ENCODE data around the gene MCF2L.

MCF2L gene

DNA sequence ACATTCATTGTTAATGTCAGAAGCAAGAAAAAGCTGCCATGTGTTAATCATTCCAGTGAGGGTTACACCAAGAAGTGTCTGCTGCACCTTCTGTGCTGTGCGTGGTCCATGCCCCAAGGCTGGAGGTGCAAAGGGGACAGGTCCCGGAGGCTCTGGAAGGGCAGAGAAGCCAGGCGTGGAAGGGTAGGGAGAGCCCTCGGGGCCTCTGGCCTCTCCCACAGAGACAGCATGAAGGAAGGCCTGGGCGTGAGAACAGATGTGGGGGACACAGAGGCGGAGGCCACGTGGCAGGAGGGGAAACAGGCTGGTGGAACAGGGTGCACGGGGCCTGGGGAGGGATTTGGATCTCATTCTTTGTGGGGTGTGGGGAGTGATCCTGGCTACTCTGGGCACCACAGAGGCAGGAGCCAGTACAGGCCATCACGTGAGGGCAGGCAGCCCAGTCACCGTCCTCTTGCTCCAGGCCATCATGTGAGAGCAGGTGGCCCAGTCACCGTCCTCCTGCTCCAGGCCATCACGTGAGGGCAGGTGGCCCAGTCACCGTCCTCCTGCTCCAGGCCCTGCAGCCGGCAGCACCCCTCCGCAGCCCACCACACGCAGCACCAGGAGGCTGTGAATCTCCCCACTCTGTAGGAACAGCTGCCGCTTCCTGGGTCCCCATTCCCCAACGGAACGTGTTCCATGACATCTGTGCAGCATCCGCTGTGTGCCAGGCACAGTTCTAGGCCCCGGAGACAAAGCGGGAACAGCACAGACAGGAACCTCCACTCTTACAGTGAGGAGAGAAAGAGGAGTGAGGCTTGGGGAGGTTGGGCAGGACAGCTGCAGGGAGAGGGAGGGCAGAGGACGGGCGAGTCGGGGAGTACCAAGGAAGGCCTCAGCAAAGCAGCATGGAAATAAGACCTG is 126.4 kb downstream of the MCF2L start:
- peaks cover 5% of the 10 kb centered on the region for H3K27me3 ChIP-seq (ENCODE audit: insufficient read depth, poor library complexity, severe bottlenecking)
- no peak for DNase-seq (ENCODE audit: low read depth in 1 of 2, low spot score in 1 of 2)
- no peak for TF ChIP-seq REST (IDR thresholded peaks at IDR 0.05; ENCODE audit: insufficient replicate concordance, low read depth)
- no peak for TF ChIP-seq CTCF (IDR thresholded peaks at IDR 0.05; ENCODE audit: insufficient read depth, low read length)
- no peak for TF ChIP-seq POLR2AphosphoS5 (IDR thresholded peaks at IDR 0.05; ENCODE audit: low read depth)
- no peak for TF ChIP-seq GABPA (IDR thresholded peaks at IDR 0.05; ENCODE audit: low read depth)
- TF ChIP-seq SPI1 (IDR thresholded peaks at IDR 0.05; ENCODE audit: borderline replicate concordance, low read depth): no peak
- H3K27ac ChIP-seq (replicated peaks): no peak overlapping the region
- no peak overlapping the region for H3K4me3 ChIP-seq (replicated peaks; ENCODE audit: insufficient read depth, low read length)

GRCh38 chr13:113096052-113096744 is 127.2 kb downstream of the MCF2L start:
- no peak for DNase-seq (ENCODE audit: low read depth in 1 of 2, low spot score in 1 of 2)
- no peak for TF ChIP-seq SPI1 (IDR thresholded peaks at IDR 0.05; ENCODE audit: borderline replicate concordance, low read depth)
- no peak for TF ChIP-seq POLR2AphosphoS5 (IDR thresholded peaks at IDR 0.05; ENCODE audit: low read depth)
- no peak for TF ChIP-seq GABPA (IDR thresholded peaks at IDR 0.05; ENCODE audit: low read depth)
- TF ChIP-seq CTCF (IDR thresholded peaks at IDR 0.05; ENCODE audit: insufficient read depth, low read length): no peak
- TF ChIP-seq REST (IDR thresholded peaks at IDR 0.05; ENCODE audit: insufficient replicate concordance, low read depth): no peak
- no peak overlapping the region for H3K4me3 ChIP-seq (replicated peaks; ENCODE audit: insufficient read depth, low read length)
- no peak overlapping the region for H3K27ac ChIP-seq (replicated peaks)
- peaks cover 5% of the 10 kb centered on the region for H3K27me3 ChIP-seq (ENCODE audit: insufficient read depth, poor library complexity, severe bottlenecking)

DNA sequence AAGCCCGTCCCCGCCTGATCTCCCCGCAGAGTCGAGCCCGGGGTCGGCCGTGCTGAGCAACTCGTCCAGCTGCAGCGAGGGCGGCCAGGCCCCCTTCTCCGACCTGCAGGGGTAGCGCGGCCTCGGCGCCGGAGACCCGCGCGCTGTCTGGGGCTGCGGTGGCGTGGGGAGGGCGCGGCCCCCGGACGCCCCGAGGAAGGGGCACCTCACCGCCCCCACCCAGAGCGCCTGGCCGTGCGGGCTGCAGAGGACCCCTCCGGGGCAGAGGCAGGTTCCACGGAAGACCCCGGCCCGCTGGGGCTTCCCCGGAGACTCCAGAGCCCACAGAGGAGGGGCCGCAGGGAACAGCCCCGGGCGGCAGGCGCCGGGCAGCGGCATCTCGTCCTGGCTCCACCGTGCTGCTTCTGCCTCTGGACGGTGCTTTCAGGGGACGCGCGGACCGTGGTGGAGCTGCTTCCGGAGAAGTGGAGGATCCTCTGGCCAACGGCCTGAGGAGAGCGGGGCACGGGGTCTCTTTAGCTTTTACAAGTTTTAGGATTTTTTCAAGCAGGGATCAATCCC is 127.8 kb downstream of the MCF2L start:
- peaks cover 5% of the 10 kb centered on the region for H3K27me3 ChIP-seq (ENCODE audit: insufficient read depth, poor library complexity, severe bottlenecking)
- H3K4me3 ChIP-seq (replicated peaks; ENCODE audit: insufficient read depth, low read length): no peak overlapping the region
- DNase-seq (ENCODE audit: low read depth in 1 of 2, low spot score in 1 of 2): no peak
- no peak overlapping the region for H3K27ac ChIP-seq (replicated peaks)
- TF ChIP-seq REST (IDR thresholded peaks at IDR 0.05; ENCODE audit: insufficient replicate concordance, low read depth): no peak
- no peak for TF ChIP-seq POLR2AphosphoS5 (IDR thresholded peaks at IDR 0.05; ENCODE audit: low read depth)
- TF ChIP-seq GABPA (IDR thresholded peaks at IDR 0.05; ENCODE audit: low read depth): no peak
- TF ChIP-seq SPI1 (IDR thresholded peaks at IDR 0.05; ENCODE audit: borderline replicate concordance, low read depth): no peak
- no peak for TF ChIP-seq CTCF (IDR thresholded peaks at IDR 0.05; ENCODE audit: insufficient read depth, low read length)

Data from HL-60 (cell line).